CD8-positive, alpha-beta memory T cell (primary cell): ENCODE results near the gene HOXC5. TPM values are rescaled to one million over a fixed set of nuclear protein-coding genes. Genes with fewer than 3 reads are reported as not detected.
"Not testable (repeated sequence)": the region's sequence is repeated elsewhere in the genome, so short reads cannot be mapped to it uniquely, and the experiment has no call there.

Experiments
- CTCF ChIA-PET: fragments of 350-600 bp; sonication (Branson Sonifier 250); formaldehyde crosslinking; loops from one replicate; lab custom pipeline; 2021; ENCODE audit warnings: antibody characterized with exemption; lab: Charles Lee
- POLR2A ChIA-PET: fragments of 350-600 bp; sonication (Branson Sonifier 250); formaldehyde crosslinking; loops from one replicate; lab custom pipeline; 2021; ENCODE audit warnings: antibody characterized with exemption; lab: Charles Lee
- DNase-seq, 5 donors: peaks; one replicate each; pipeline versions ENCODE4 v3.0.0 to v3.0.0-alpha.2; 2020 to 2022; ENCODE audit warnings: mixed read lengths in 1 of 5
- H3K27ac ChIP-seq: one replicate; pipeline ENCODE4 v1.7.0; 2013; ENCODE audit warnings: low read depth, mild to moderate bottlenecking, low read length, moderate library complexity
- H3K27me3 ChIP-seq: 2 replicates; pipeline ENCODE4 v1.7.0; 2013; ENCODE audit warnings: low read length, mild to moderate bottlenecking; ENCODE audit not compliant: insufficient read depth, poor library complexity, severe bottlenecking
- H3K36me3 ChIP-seq: 2 replicates; pipeline ENCODE4 v1.7.0; 2013; ENCODE audit warnings: mild to moderate bottlenecking, low read length, moderate library complexity; ENCODE audit not compliant: insufficient read depth
- H3K4me1 ChIP-seq: 2 replicates; pipeline ENCODE4 v1.7.0; 2013; ENCODE audit warnings: mild to moderate bottlenecking, low read length, moderate library complexity; ENCODE audit not compliant: insufficient read depth
- H3K4me3 ChIP-seq: 2 replicates; pipeline ENCODE4 v1.7.0; 2013; ENCODE audit warnings: mild to moderate bottlenecking, low read length
- H3K9me3 ChIP-seq: 2 replicates; pipeline ENCODE4 v1.7.0; 2013; ENCODE audit warnings: mild to moderate bottlenecking, low read length
- H3K27ac Mint-ChIP-seq, 8 donors: one replicate each; pipeline ENCODE4 v1.8.0; 2020 to 2021; ENCODE audit warnings: mixed read lengths in 8 of 8, mild to moderate bottlenecking in 6 of 8, inconsistent platforms in 3 of 8, moderate library complexity in 3 of 8
- H3K27me3 Mint-ChIP-seq, 2 donors: one replicate each; pipeline ENCODE4 v1.8.0; 2020 to 2021; ENCODE audit warnings: mixed read lengths in 2 of 2, mild to moderate bottlenecking in 1 of 2, moderate library complexity in 1 of 2
- H3K36me3 Mint-ChIP-seq, 3 donors: one replicate each; pipeline ENCODE4 v1.8.0; 2020 to 2021; ENCODE audit warnings: mixed read lengths in 3 of 3, inconsistent platforms in 1 of 3, mild to moderate bottlenecking in 1 of 3
- H3K4me1 Mint-ChIP-seq, 3 donors: one replicate each; pipeline ENCODE4 v1.8.0; 2020 to 2021; ENCODE audit warnings: mixed read lengths in 3 of 3, inconsistent platforms in 1 of 3, mild to moderate bottlenecking in 1 of 3
- H3K4me3 Mint-ChIP-seq, 7 donors: one replicate each; pipeline ENCODE4 v1.8.0; 2020 to 2021; ENCODE audit warnings: mixed read lengths in 7 of 7, mild to moderate bottlenecking in 6 of 7, moderate library complexity in 4 of 7, inconsistent platforms in 2 of 7
- H3K9me3 Mint-ChIP-seq, 5 donors: one replicate each; pipeline ENCODE4 v1.8.0; 2020 to 2022; ENCODE audit warnings: mixed read lengths in 5 of 5, mild to moderate bottlenecking in 3 of 5, moderate library complexity in 2 of 5, inconsistent platforms in 1 of 5
- polyA plus RNA-seq: library from polyadenylated mRNA; unstranded; fragments of 300-500 nt; fragmentation: Illumina TruSeq; gene quantifications from one replicate; pipeline ENCODE4 v1.2.3, GENCODE V29; 2021
- total RNA-seq, 2 experiments: library from RNA; stranded (reverse); gene quantifications; one replicate each; pipeline ENCODE4 v1.2.3, GENCODE V29; 2021

Gene HOXC5
- total and polyA plus RNA-seq, 3 experiments from 2014 or later, result not detected

DNA sequence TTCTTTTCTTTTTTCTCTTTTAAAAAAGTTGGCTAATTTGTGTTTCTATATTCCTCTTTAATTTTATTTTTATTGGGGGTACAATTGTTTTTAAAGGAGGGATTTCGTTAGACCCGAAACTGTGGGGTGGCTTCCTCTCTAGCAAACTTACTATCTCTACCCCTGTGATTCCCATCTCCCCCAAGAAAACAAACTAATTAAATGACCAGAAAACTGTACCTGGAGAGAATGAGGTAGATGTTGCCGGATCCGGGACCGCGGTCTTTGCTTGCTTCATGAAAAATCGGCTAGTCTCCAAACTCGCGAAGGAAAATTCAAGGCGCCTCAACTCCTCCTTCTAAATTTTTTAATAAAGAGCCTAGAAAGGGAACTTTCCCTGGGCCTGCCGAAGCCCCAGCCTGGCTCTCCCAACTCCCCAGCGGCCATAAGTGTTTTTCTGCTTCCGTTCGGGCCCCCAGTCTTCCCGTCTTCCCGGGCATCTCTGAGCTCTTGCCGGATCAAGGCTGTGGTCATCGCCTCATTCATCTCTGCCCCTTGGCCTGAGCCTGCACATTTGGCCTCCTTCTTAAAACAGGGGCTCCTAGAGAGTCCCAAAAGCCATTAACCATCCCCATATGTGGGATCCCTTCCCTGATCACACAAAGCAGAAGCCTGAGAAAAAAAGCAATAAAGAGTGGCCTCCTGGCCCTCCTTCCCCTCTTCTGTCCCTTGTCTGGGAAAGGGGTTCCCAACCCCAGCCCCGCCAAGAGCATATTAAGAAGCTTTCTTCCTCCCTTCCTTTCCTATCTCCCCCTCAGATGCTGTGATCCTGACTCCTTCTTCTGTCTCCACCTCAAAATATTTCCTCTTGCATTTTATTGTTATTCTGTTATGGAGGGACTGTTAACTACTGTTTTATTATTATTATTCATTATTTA is 47.4 kb downstream of the HOXC5 start:
- H3K27me3 Mint-ChIP-seq, H3K9me3 ChIP-seq, H3K27ac ChIP-seq, H3K36me3 Mint-ChIP-seq, H3K36me3 ChIP-seq, H3K27me3 ChIP-seq, H3K4me3 ChIP-seq, H3K9me3 Mint-ChIP-seq: not testable (repeated sequence)
- POLR2A ChIA-PET, result interaction anchor here (0.9 to 1.3 kb wide), 2 partner anchors 93 to 200 kb away, joined by 3 read pairs; partner anchors contain the start of gene CBX5
- Mint-ChIP-seq H3K4me3 (peak overlapping the region in 6 of 7 donors; percentile 78 to 86 (median 82)), H3K4me1 (peaks cover 33 to 42% (median 33%) of the 10 kb centered on the region in 3 donors), H3K27ac (peak overlapping the region; percentile 89 to 98 (median 91))
- peak in 1 of 5 donors; percentile 3 for DNase-seq
- CTCF ChIA-PET, result interaction anchor here (1.1 kb wide), 1 partner anchor 19 kb away, joined by 3 read pairs; no protein-coding TSS in a partner anchor
- H3K4me1 ChIP-seq, result peaks cover 11% of the 10 kb centered on the region

DNA sequence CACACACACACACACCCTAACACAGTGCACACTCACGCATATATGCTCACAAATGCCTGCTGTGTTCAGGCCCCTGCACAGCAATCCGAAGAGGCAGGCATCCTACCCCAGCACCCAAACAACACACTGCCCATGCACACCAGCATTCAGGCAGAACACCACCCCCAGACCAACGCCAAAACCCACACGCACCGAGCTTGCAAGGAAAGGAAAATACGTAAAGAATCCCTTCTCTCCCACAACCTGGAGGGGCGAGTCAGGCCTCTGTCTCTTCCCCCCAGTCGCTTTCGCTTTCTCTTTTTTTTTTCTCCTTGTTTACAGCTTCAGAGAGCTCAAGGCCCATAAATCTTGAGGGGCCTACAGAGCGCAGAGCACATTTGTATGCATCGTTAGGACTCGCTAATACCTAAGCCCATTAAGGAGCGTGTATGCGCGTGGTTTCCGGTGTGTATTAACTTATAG is 48.2 kb downstream of the HOXC5 start:
- not testable (repeated sequence) for H3K4me3 ChIP-seq, H3K27me3 Mint-ChIP-seq, H3K9me3 ChIP-seq, H3K36me3 Mint-ChIP-seq, H3K9me3 Mint-ChIP-seq, H3K27ac ChIP-seq, H3K36me3 ChIP-seq, H3K27me3 ChIP-seq
- H3K4me1 ChIP-seq, result peaks cover 11% of the 10 kb centered on the region
- peak in 4 of 5 donors; percentile 11 to 65 (median 59) for DNase-seq
- ChIA-PET CTCF (interaction anchor here (1.1 kb wide), 1 partner anchor 20 kb away, joined by 3 read pairs; no protein-coding TSS in a partner anchor), POLR2A (interaction anchor here (1.3 kb wide), 1 partner anchor 199 kb away, joined by 3 read pairs; the partner anchor contains the start of gene CBX5)
- H3K27ac Mint-ChIP-seq, result peak overlapping the region; percentile 89 to 98 (median 91)
- H3K4me3 Mint-ChIP-seq, result peak overlapping the region; percentile 78 to 93 (median 82)
- peaks cover 33 to 42% (median 33%) of the 10 kb centered on the region in 3 donors for H3K4me1 Mint-ChIP-seq

DNA sequence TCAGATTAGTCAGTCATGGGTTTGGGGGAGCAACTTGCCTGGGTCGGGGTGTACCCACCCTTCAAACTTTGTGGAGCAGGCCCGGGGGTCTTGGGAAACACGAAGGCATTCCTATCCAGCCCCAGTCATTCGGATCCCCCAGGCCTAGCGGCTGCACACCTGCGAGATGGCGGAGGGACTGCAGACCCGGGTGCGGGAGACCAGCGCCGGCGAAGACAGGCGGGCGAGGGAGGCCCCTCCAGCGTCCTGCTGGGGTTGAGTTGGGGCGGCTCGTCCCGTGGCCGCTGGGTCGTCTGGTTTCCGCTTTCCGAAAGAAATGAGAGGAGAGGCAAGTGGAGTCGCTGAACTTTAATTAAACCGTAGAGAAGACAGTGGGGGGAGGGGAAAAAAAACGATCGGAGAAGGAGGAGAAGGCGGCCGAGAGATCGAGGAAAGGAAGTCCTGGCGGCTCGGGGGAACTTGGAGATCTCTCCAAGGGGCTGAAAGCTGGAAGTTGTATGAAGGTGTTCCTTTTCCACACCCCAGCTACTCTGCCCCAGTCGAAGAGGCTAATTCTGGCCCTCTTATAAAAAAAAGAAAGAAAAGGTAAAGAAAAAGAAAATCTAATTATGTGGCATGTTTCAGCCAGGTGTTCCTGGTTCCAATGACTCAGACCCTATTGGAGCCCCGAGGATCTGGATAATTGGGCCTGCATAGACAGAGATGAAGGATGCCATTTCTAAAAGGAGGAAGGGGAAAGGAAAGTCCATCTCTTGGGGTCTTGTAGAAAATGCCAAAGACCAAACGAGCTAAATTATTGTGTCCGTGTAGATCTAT is 48.9 kb downstream of the HOXC5 start:
- Mint-ChIP-seq H3K4me1 (peaks cover 33 to 42% (median 33%) of the 10 kb centered on the region in 3 donors), H3K27ac (peak overlapping the region; percentile 89 to 98 (median 91)), H3K4me3 (peak overlapping the region; percentile 78 to 93 (median 82))
- H3K4me1 ChIP-seq, result peaks cover 11% of the 10 kb centered on the region
- ChIA-PET CTCF (interaction anchor here (1.1 kb wide), 1 partner anchor 21 kb away, joined by 3 read pairs; no protein-coding TSS in a partner anchor), POLR2A (interaction anchor here (0.7 kb wide), 1 partner anchor 29 kb away, joined by 3 read pairs; no protein-coding TSS in a partner anchor)
- H3K27me3 ChIP-seq, H3K36me3 Mint-ChIP-seq, H3K9me3 ChIP-seq, H3K9me3 Mint-ChIP-seq, H3K27me3 Mint-ChIP-seq, H3K36me3 ChIP-seq: not testable (repeated sequence)
- peak in 2 of 5 donors; percentile 41 to 59 for DNase-seq
- peak overlapping the region; percentile 4 for H3K27ac ChIP-seq
- H3K4me3 ChIP-seq, result peak overlapping the region; percentile 47

DNA sequence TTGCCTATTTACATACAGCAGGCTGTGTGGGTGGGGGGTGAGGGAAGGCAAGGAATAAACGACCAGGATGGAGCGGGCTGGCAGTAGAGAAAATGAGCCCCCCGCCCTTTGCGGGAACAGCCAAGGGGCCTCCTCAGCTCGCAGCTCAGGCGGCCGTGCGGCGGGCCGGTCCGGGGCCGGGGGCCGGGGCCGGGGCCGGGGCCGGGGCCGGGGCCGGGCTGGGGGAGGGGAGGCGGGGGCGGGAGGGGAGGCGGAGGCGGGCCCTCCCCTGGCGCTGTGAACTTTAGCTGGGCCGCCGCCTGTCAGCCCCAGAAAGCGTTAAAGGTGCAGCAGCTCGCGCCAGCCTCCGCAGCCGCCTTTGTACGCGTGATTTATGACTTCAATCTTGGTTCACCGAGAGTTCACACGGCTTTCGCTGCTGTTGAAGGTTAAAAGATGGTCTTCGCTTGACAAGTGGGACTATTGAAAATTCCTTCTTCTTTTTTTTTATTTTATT is 49.6 kb downstream of the HOXC5 start:
- H3K4me3 Mint-ChIP-seq, result peak overlapping the region; percentile 82 to 93 (median 84)
- Histone ChIP-seq H3K4me3 (peak overlapping the region; percentile 47), H3K9me3 (no peaks in the 10 kb centered on the region), H3K36me3 (no peaks in the 10 kb centered on the region), H3K27ac (no peak overlapping the region), H3K27me3 (no peaks in the 10 kb centered on the region), H3K4me1 (peaks cover 11% of the 10 kb centered on the region)
- DNase-seq, result peak; percentile 19 to 65 (median 33)
- peaks cover 0 to 1% of the 10 kb centered on the region in 2 donors for H3K27me3 Mint-ChIP-seq
- H3K36me3 Mint-ChIP-seq, result no peaks in the 10 kb centered on the region
- peaks cover 33 to 42% (median 33%) of the 10 kb centered on the region in 3 donors for H3K4me1 Mint-ChIP-seq
- no peaks in the 10 kb centered on the region for H3K9me3 Mint-ChIP-seq
- CTCF ChIA-PET, result no interaction called here
- POLR2A ChIA-PET, result interaction anchor here (0.6 to 0.7 kb wide), 2 partner anchors 30 to 133 kb away, joined by 3 to 4 read pairs; no protein-coding TSS in a partner anchor
- H3K27ac Mint-ChIP-seq, result peak overlapping the region; percentile 89 to 98 (median 92)

Other genes with a start within 250 kb of the HOXC5 start
- not detected for gene HOXC13, start 94.2 kb upstream of the HOXC5 start, total RNA-seq
- gene HOXC13, start 94.2 kb upstream of the HOXC5 start, polyA plus RNA-seq, result not detected
- gene HOXC12, start 78.1 kb upstream of the HOXC5 start, total RNA-seq, result not detected
- gene HOXC12, start 78.1 kb upstream of the HOXC5 start, polyA plus RNA-seq, result not detected
- gene HOXC11, start 59.9 kb upstream of the HOXC5 start, total RNA-seq, result not detected
- not detected for gene HOXC11, start 59.9 kb upstream of the HOXC5 start, polyA plus RNA-seq
- not detected for gene HOTAIR, start 58.1 kb upstream of the HOXC5 start, total RNA-seq
- not detected for gene HOTAIR, start 58.1 kb upstream of the HOXC5 start, polyA plus RNA-seq
- not detected for gene HOXC10, start 47.9 kb upstream of the HOXC5 start, total RNA-seq
- not detected for gene HOXC10, start 47.9 kb upstream of the HOXC5 start, polyA plus RNA-seq
- not detected for gene HOXC9, start 32.9 kb upstream of the HOXC5 start, total RNA-seq
- not detected for gene HOXC9, start 32.9 kb upstream of the HOXC5 start, polyA plus RNA-seq
- gene HOXC8, start 24.1 kb upstream of the HOXC5 start, total RNA-seq, result not detected
- gene HOXC8, start 24.1 kb upstream of the HOXC5 start, polyA plus RNA-seq, result not detected
- gene HOXC6, start 4.6 kb upstream of the HOXC5 start, total RNA-seq, result not detected
- gene HOXC6, start 4.6 kb upstream of the HOXC5 start, polyA plus RNA-seq, result not detected
- 1 to 10 TPM; 1.3 to 1.4 TPM for gene HOXC4, start 20.8 kb downstream of the HOXC5 start, total RNA-seq
- gene HOXC4, start 20.8 kb downstream of the HOXC5 start, polyA plus RNA-seq, result 0.37 TPM
- 10 to 100 TPM; 23.3 to 25.2 TPM for gene SMUG1, start 155.9 kb downstream of the HOXC5 start, total RNA-seq
- 24.1 TPM for gene SMUG1, start 155.9 kb downstream of the HOXC5 start, polyA plus RNA-seq
- gene CBX5, start 247.1 kb downstream of the HOXC5 start, total RNA-seq, result 10 to 100 TPM; 82.0 to 87.8 TPM
- 19.2 TPM for gene CBX5, start 247.1 kb downstream of the HOXC5 start, polyA plus RNA-seq
- 1,000 to 10,000 TPM; 1,970 to 2,000 TPM for gene HNRNPA1, start 247.7 kb downstream of the HOXC5 start, total RNA-seq
- gene HNRNPA1, start 247.7 kb downstream of the HOXC5 start, polyA plus RNA-seq, result 822 TPM